Progenitor cell of endocrine pancreas (in vitro differentiated cells): ENCODE measurements around the gene C10orf53. TPM values are rescaled to one million over a fixed set of nuclear protein-coding genes. Genes with fewer than 3 reads are reported as not detected.

Experiments used
- DNase-seq: peaks from one replicate; pipeline ENCODE4 v3.0.0; 2021; ENCODE audit warnings: low spot score; ENCODE audit not compliant: unreplicated experiment
- H3K27ac Mint-ChIP-seq: 2 replicates; pipeline ENCODE4 v1.8.0; 2021; ENCODE audit warnings: mild to moderate bottlenecking, moderate library complexity, mixed read lengths
- H3K27me3 Mint-ChIP-seq: 2 replicates; pipeline ENCODE4 v1.8.0; 2021; ENCODE audit warnings: mixed read lengths
- H3K36me3 Mint-ChIP-seq: 2 replicates; pipeline ENCODE4 v1.8.0; 2022; ENCODE audit warnings: mixed read lengths; ENCODE audit not compliant: insufficient read depth
- H3K4me1 Mint-ChIP-seq: 2 replicates; pipeline ENCODE4 v1.8.0; 2021; ENCODE audit warnings: low read depth, mixed read lengths
- H3K4me3 Mint-ChIP-seq: 2 replicates; pipeline ENCODE4 v1.8.0; 2021; ENCODE audit warnings: low read depth, mild to moderate bottlenecking, moderate library complexity, mixed read lengths
- H3K9me3 Mint-ChIP-seq: 2 replicates; pipeline ENCODE4 v1.8.0; 2021; ENCODE audit warnings: low read depth, mixed read lengths
- total RNA-seq: library from RNA; stranded (reverse); gene quantifications from 2 replicates; pipeline ENCODE4 v1.2.1, GENCODE V29; 2021
- TF ChIP-seq, protein P1 (sequence below): fragments of 200-600 bp; sonication (generic); IDR thresholded peaks from one replicate; pipeline ENCODE4 v1.5.0; 2021; ENCODE audit warnings: antibody characterized with exemption, mild to moderate bottlenecking; ENCODE audit not compliant: unreplicated experiment

Gene C10orf53
- total RNA-seq, 1 donor from 2014 or later: not detected

DNA sequence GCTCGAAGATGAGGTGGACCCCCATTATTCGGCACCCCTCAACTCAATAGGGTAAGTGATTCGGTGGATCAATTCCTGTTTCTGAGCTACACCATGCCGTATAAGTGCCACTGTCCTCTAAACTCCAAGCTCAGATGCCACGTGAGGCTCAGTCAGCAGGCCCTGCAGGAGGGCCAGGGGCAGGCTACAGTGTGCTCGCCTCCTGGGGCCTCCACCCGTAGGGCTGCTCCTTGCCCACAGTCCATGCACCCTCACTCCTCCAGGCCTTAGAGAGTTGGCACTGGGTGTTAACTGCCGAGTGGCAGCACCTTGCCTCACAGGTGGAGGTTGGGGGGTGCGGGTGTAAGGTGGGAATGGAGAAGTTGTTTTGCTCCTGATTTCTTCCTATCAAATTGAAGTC lies 12.1 kb downstream of the C10orf53 start:
- Mint-ChIP-seq H3K4me1 (peaks cover 6% of the 10 kb centered on the region), H3K27ac (no peak overlapping the region), H3K27me3 (peaks cover 76% of the 10 kb centered on the region), H3K4me3 (no peak overlapping the region), H3K9me3 (no peaks in the 10 kb centered on the region), H3K36me3 (no peaks in the 10 kb centered on the region)
- DNase-seq: no peak
- TF ChIP-seq, protein P1, sequence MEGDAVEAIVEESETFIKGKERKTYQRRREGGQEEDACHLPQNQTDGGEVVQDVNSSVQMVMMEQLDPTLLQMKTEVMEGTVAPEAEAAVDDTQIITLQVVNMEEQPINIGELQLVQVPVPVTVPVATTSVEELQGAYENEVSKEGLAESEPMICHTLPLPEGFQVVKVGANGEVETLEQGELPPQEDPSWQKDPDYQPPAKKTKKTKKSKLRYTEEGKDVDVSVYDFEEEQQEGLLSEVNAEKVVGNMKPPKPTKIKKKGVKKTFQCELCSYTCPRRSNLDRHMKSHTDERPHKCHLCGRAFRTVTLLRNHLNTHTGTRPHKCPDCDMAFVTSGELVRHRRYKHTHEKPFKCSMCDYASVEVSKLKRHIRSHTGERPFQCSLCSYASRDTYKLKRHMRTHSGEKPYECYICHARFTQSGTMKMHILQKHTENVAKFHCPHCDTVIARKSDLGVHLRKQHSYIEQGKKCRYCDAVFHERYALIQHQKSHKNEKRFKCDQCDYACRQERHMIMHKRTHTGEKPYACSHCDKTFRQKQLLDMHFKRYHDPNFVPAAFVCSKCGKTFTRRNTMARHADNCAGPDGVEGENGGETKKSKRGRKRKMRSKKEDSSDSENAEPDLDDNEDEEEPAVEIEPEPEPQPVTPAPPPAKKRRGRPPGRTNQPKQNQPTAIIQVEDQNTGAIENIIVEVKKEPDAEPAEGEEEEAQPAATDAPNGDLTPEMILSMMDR: no peak

DNA sequence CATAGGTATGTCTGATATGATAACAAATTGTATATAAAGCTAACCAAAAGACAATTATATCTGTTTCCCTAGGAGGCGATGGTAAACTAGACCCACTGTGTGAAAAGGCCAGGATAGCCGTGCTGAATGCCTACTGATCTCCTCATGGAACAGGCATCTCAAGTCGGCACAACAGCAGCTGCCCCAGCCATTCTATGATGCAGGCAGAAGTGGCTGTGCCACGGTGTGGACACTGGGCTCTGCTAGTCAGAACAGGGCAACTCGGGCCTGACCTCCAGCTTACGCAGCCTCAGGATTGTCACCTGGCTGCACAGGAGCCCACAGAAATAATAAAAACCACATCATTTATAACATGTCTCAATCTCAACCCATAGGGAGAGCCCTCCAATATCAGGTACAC lies 15.0 kb downstream of the C10orf53 start:
- TF ChIP-seq, protein P1: no peak
- DNase-seq: no peak
- Mint-ChIP-seq H3K27me3 (peaks cover 55% of the 10 kb centered on the region), H3K27ac (no peak overlapping the region), H3K9me3 (no peaks in the 10 kb centered on the region), H3K4me1 (no peaks in the 10 kb centered on the region), H3K4me3 (no peak overlapping the region), H3K36me3 (no peaks in the 10 kb centered on the region)

DNA sequence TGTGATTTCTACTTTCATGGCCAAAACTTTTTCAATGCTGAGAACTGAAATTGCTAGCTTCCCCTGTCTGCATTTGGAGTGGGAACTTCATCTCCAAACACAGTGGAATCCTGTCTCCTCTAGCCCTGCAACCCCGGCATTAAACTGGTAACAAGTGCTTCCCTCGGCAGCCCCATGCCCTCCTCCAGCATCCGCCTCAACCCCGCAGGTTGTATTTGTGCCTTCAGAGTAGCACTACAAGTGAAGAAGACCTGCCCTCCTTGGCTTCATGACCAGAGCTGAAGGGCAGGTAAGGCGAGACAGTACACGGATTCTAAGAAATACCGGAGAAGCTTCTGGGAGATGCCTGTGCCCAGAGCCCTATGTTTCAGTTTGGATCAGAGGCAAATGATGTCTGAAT lies 16.9 kb downstream of the C10orf53 start:
- no peak for DNase-seq
- Mint-ChIP-seq H3K27me3 (peaks cover 39% of the 10 kb centered on the region), H3K36me3 (no peaks in the 10 kb centered on the region), H3K27ac (no peak overlapping the region), H3K4me1 (peaks cover 1% of the 10 kb centered on the region), H3K9me3 (no peaks in the 10 kb centered on the region), H3K4me3 (no peak overlapping the region)
- TF ChIP-seq, protein P1: no peak

DNA sequence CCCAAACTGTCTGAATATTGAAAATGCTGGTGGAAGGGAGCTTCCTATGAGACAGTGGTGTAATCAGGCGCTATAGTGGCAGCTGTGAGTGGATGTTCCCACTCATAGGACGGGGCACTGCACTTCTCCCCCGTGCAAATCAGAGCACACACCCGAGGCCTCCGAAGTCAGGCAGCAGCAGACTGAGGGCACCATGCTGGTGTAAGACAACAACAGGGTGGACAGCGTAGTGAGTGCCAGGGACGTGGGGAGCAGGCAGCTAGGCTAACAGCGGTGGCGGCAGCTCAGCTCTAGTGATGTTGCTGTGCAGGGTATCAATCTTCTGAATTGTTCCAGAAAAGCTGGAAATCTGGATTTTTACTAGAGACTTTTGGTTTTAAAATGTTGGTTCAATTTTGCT lies 19.2 kb downstream of the C10orf53 start:
- Mint-ChIP-seq H3K4me3 (no peak overlapping the region), H3K9me3 (no peaks in the 10 kb centered on the region), H3K27ac (no peak overlapping the region), H3K4me1 (peaks cover 1% of the 10 kb centered on the region), H3K27me3 (peaks cover 24% of the 10 kb centered on the region), H3K36me3 (no peaks in the 10 kb centered on the region)
- TF ChIP-seq, protein P1: no peak
- no peak for DNase-seq

DNA sequence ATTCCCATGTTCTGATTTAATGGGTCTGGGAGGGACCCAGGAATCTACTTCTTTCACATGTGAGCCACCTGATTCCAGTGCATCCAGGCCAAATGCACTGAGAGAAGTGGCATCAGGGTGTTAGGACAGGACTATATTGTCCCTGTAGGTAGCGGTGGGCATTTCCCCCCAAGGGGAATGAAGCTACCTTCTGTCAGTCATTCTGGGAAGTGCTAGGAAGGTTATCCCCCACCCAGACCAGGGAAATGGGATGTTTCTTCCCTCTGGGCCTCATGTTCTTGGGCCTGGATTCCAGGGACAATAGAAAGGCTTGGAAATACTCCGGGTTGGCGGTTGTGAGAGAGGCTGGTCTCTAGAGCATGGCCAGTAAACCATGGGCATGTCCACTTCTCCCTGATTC lies 20.8 kb downstream of the C10orf53 start:
- Mint-ChIP-seq H3K27ac (no peak overlapping the region), H3K4me3 (no peak overlapping the region), H3K36me3 (no peaks in the 10 kb centered on the region), H3K27me3 (peaks cover 20% of the 10 kb centered on the region), H3K9me3 (peaks cover 3% of the 10 kb centered on the region), H3K4me1 (peaks cover 1% of the 10 kb centered on the region)
- DNase-seq: no peak
- TF ChIP-seq, protein P1: no peak

DNA sequence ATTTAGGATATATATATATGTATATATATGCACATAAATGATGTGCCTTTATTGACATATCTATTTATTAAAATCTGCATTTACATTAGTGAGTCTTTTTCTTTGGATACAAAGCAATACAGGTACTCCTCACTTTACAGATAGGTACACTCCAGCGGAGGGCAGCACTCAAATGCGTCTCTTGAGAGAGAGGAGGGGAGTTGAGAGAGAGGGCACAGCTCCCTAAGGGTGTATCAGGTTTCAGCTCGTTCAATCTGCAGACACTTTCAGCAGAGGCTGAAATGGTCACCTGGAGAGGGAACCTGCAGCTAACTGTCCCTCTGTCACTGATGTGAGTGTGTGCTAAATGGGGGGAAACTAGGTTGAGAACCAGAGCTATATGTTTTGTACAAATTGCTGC lies 21.5 kb downstream of the C10orf53 start:
- Mint-ChIP-seq H3K27me3 (peaks cover 18% of the 10 kb centered on the region), H3K36me3 (no peaks in the 10 kb centered on the region), H3K4me1 (peaks cover 1% of the 10 kb centered on the region), H3K27ac (no peak overlapping the region), H3K4me3 (no peak overlapping the region), H3K9me3 (peaks cover 6% of the 10 kb centered on the region)
- TF ChIP-seq, protein P1: no peak
- no peak for DNase-seq
